ENCODE data around the gene MAPK8IP2. TPM values are rescaled to one million over a fixed set of nuclear protein-coding genes. Genes with fewer than 3 reads are reported as not detected.

The MAPK8IP2 gene
- total and polyA plus RNA-seq, 10 of the 15 experiments (the other 5 are each of a cell fraction or from before 2014, with no cell fraction given): 0.01 to 0.13 (median 0.06) TPM; not detected in 4

GRCh38 chr22:50610041-50610451, 9.5 kb downstream of the MAPK8IP2 start:
- Histone ChIP-seq H3K4me2 (ENCODE audit: control insufficient read depth, insufficient read depth) (no peak overlapping the region), H3K79me2 (ENCODE audit: control insufficient read depth, insufficient read depth, low read length) (no peaks in the 10 kb centered on the region), H3K36me3 (ENCODE audit: control insufficient read depth in 2 of 2, insufficient read depth in 2 of 2, low read length in 1 of 2) (no peaks in the 10 kb centered on the region), H4K20me1 (ENCODE audit: control insufficient read depth, insufficient read depth) (no peaks in the 10 kb centered on the region), H3K4me3 (no peak overlapping the region), H2AFZ (ENCODE audit: control insufficient read depth, low read depth, low read length) (no peak overlapping the region), H3K9ac (ENCODE audit: control insufficient read depth, insufficient read depth, low read length) (no peak overlapping the region), H3K9me3 (replicated peaks; ENCODE audit: control insufficient read depth, insufficient read depth, low read length) (no peaks in the 10 kb centered on the region), H3K4me1 (ENCODE audit: control insufficient read depth, insufficient read depth, low read length) (no peaks in the 10 kb centered on the region), H3K27me3 (replicated peaks in 1 of 2; ENCODE audit: control insufficient read depth in 2 of 2, insufficient read depth in 2 of 2, low read length in 1 of 2) (no peaks in the 10 kb centered on the region; a peak in 2 of 4 replicates), H3K27ac (ENCODE audit: control insufficient read depth, insufficient read depth) (no peak overlapping the region)
- no peak for TF ChIP-seq STAT3 (IDR thresholded peaks at IDR 0.05; ENCODE audit: low read depth, low read length)
- no peak for TF ChIP-seq RB1 (IDR thresholded peaks at IDR 0.05; ENCODE audit: borderline replicate concordance)
- TF ChIP-seq RELB (IDR thresholded peaks at IDR 0.05; ENCODE audit: low read depth): no peak
- TF ChIP-seq MYC (IDR thresholded peaks at IDR 0.05; ENCODE audit: insufficient read depth, insufficient read length, insufficient replicate concordance, low read length, severe bottlenecking): no peak
- no peak for TF ChIP-seq TCF7 (IDR thresholded peaks at IDR 0.05; ENCODE audit: borderline replicate concordance)
- no peak for TF ChIP-seq CBFB (IDR thresholded peaks at IDR 0.05; ENCODE audit: low read depth)
- TF ChIP-seq MTA2 (IDR thresholded peaks at IDR 0.05; ENCODE audit: low read depth): no peak
- TF ChIP-seq ZNF622 (IDR thresholded peaks at IDR 0.05): no peak
- TF ChIP-seq SMARCA5 (IDR thresholded peaks at IDR 0.05): no peak
- TF ChIP-seq NFYB (IDR thresholded peaks at IDR 0.05; ENCODE audit: insufficient read depth, low read depth, low read length): no peak
- TF ChIP-seq BCL11A (IDR thresholded peaks at IDR 0.05; ENCODE audit: low read depth, low read length): no peak
- ChIA-PET POLR2A (no interaction called here), SMC1A (ENCODE audit: uncharacterized antibody, unreplicated experiment) (no interaction called here), RAD21 (ENCODE audit: unreplicated experiment) (no interaction called here), CTCF (no interaction called here)
- FAIRE-seq (no peak), DNase-seq (ENCODE audit: low read depth, low spot score) (no peak), ATAC-seq (no peak)
- 26% methylated on average over 9 of the region's 11 CpGs for WGBS (ENCODE audit: insufficient coverage, insufficient replicate concordance, low lambda C conversion rate, missing lambda C conversion rate)
- in situ Hi-C loops (cut with MboI) (loop anchor here (10.0 kb wide), 1 partner anchor 355 kb away; the partner anchor contains the start of gene HDAC10), intact Hi-C loops (cut with micrococcal nuclease; ENCODE audit: unreplicated experiment) (no loop called here)
- BruUV-seq (replicated peaks): no TSS peak
